GM12878 (cell line): ENCODE data around the gene MYO1E. TPM values are rescaled to one million over a fixed set of nuclear protein-coding genes. Genes with fewer than 3 reads are reported as not detected.

Source experiments
- ATAC-seq: fragments of 200-7000 bp; cut with Tn5 transposase; 3 replicates; pipeline ENCODE4 v1.9.1; 2020; ENCODE audit warnings: mild to moderate bottlenecking, moderate library complexity
- BruUV-seq: library from RNA; stranded (reverse); fragments of 400-500 nt; replicated peaks from 2 replicates; lab custom pipeline; 2021; lab: Mats Ljungman, UMichigan
- CTCF ChIA-PET: fragments of 300-600 bp; sonication (Branson Sonifier 250); formaldehyde crosslinking; extraction: SDS; loops from one replicate; lab custom pipeline; 2021; ENCODE audit warnings: inconsistent platforms; lab: Yijun Ruan, JAX
- POLR2A ChIA-PET: fragments of 350-600 bp; formaldehyde crosslinking; extraction: SDS; loops from one replicate; lab custom pipeline; 2021; ENCODE audit warnings: inconsistent platforms; lab: Charles Lee
- RAD21 ChIA-PET: fragments of 300-600 bp; sonication (Branson Sonifier 250); formaldehyde crosslinking; loops from one replicate; lab custom pipeline; 2023; ENCODE audit warnings: antibody characterized with exemption; ENCODE audit not compliant: unreplicated experiment; lab: Charles Lee
- SMC1A ChIA-PET: fragments of 300-600 bp; sonication (Branson Sonifier 250); formaldehyde crosslinking; loops from one replicate; lab custom pipeline; 2023; ENCODE audit not compliant: unreplicated experiment, uncharacterized antibody; lab: Charles Lee
- DNase-seq: peaks from one replicate; pipeline ENCODE4 v3.0.0-alpha.2; 2011; ENCODE audit warnings: low read depth, low spot score
- FAIRE-seq: peaks from 3 replicates; lab custom pipeline; 2011; peaks lifted over from hg19 to GRCh38; lab: Jason Lieb, UNC
- H2AFZ ChIP-seq: 2 replicates; pipeline ENCODE4 v1.6.0; 2011; ENCODE audit warnings: low read depth, low read length, control low read depth; ENCODE audit not compliant: control insufficient read depth
- H3K27ac ChIP-seq: 2 replicates; pipeline ENCODE4 v1.5.1; 2011; ENCODE audit warnings: control low read depth; ENCODE audit not compliant: control insufficient read depth, insufficient read depth
- H3K27me3 ChIP-seq, 2 experiments: replicated peaks in 1 of 2; 2 replicates each; pipeline versions ENCODE4 v1.6.0 to v1.6.1; 2011; ENCODE audit warnings: low read length in 1 of 2; ENCODE audit not compliant: control insufficient read depth in 2 of 2, insufficient read depth in 2 of 2
- H3K36me3 ChIP-seq, 2 experiments: 2 replicates each; pipeline ENCODE4 v1.5.1; 2011; ENCODE audit warnings: low read length in 1 of 2; ENCODE audit not compliant: control insufficient read depth in 2 of 2, insufficient read depth in 2 of 2
- H3K4me1 ChIP-seq: 2 replicates; pipeline ENCODE4 v1.6.1; 2011; ENCODE audit warnings: mild to moderate bottlenecking, low read length, moderate library complexity, mixed read lengths; ENCODE audit not compliant: control insufficient read depth, insufficient read depth
- H3K4me2 ChIP-seq: 2 replicates; pipeline ENCODE4 v1.6.0; 2011; ENCODE audit warnings: control low read depth; ENCODE audit not compliant: control insufficient read depth, insufficient read depth
- H3K4me3 ChIP-seq: fragments of 200-600 bp; sonication (generic); 2 replicates; pipeline ENCODE4 v1.5.1; 2016
- H3K79me2 ChIP-seq: 2 replicates; pipeline ENCODE4 v1.6.0; 2011; ENCODE audit warnings: low read length; ENCODE audit not compliant: control insufficient read depth, insufficient read depth
- H3K9ac ChIP-seq: 2 replicates; pipeline ENCODE4 v1.8.0; 2011; ENCODE audit warnings: low read length, control low read depth, mixed read lengths; ENCODE audit not compliant: control insufficient read depth, insufficient read depth
- H3K9me3 ChIP-seq: replicated peaks from 3 replicates; pipeline ENCODE4 v1.5.1; 2011; ENCODE audit warnings: mild to moderate bottlenecking, low read length; ENCODE audit not compliant: control insufficient read depth, insufficient read depth
- H4K20me1 ChIP-seq: 2 replicates; pipeline ENCODE4 v1.6.0; 2011; ENCODE audit not compliant: control insufficient read depth, insufficient read depth
- ATF2 ChIP-seq: IDR thresholded peaks from 2 replicates; pipeline ENCODE4 v1.6.1; 2012; ENCODE audit warnings: low read length, inconsistent platforms
- ATF3 ChIP-seq: IDR thresholded peaks from 2 replicates; pipeline ENCODE4 v1.6.1; 2011; ENCODE audit warnings: low read depth, mild to moderate bottlenecking, low read length, moderate library complexity, borderline replicate concordance; ENCODE audit errors: extremely low read depth
- CEBPZ ChIP-seq: fragments of 150-350 bp; IDR thresholded peaks from 2 replicates; pipeline ENCODE4 v1.6.1; 2016; ENCODE audit warnings: low read depth, low read length
- CHD4 ChIP-seq: fragments of 200-600 bp; sonication (generic); IDR thresholded peaks from 2 replicates; pipeline ENCODE4 v1.6.1; 2016; ENCODE audit warnings: mild to moderate bottlenecking
- IKZF1 ChIP-seq: fragments of 450-650 bp; conservative IDR thresholded peaks from 2 replicates; pipeline ENCODE4 v1.6.1; 2017; ENCODE audit warnings: antibody characterized with exemption, mild to moderate bottlenecking
- MEF2A ChIP-seq: IDR thresholded peaks from 2 replicates; pipeline ENCODE4 v1.6.1; 2011; ENCODE audit warnings: low read depth, mild to moderate bottlenecking, low read length, moderate library complexity; ENCODE audit not compliant: insufficient read depth
- NR2F1 ChIP-seq: fragments of 450-650 bp; conservative IDR thresholded peaks from 2 replicates; pipeline ENCODE4 v1.6.1; 2017; ENCODE audit warnings: mild to moderate bottlenecking
- RELB ChIP-seq: fragments of 450-650 bp; IDR thresholded peaks from 2 replicates; pipeline ENCODE4 v1.6.1; 2017; ENCODE audit warnings: low read depth, mild to moderate bottlenecking, moderate library complexity
- REST ChIP-seq: IDR thresholded peaks from 2 replicates; pipeline ENCODE4 v1.6.1; 2012; ENCODE audit warnings: mild to moderate bottlenecking, low read depth, low read length
- WGBS: methylation state at CpG from one replicate; pipeline ENCODE4 v1.1.6; 2016; ENCODE audit warnings: low lambda C conversion rate; ENCODE audit not compliant: insufficient replicate concordance, insufficient coverage; ENCODE audit errors: missing lambda C conversion rate; 5-methylcytosine and 5-hydroxymethylcytosine counted together
- in situ Hi-C: fragments of 300-500 bp; cut with MboI; formaldehyde crosslinking; loops from 9 replicates; pipeline ENCODE4 v1.14.3; 2018; ENCODE audit warnings: mixed read lengths
- intact Hi-C: fragments of 100-400 bp; cut with micrococcal nuclease; formaldehyde crosslinking; loops from one replicate; pipeline ENCODE4 v1.14.2; 2022; ENCODE audit not compliant: unreplicated experiment
- polyA plus RNA-seq, 11 experiments: library from polyadenylated mRNA; depleted of rRNA in 4 of 11; unstranded in 6 of 11; stranded (reverse) in 5 of 11; fragments of >200 nt; fragmentation: Nextera tagmentation in 4 of 11; fragmentation: Illumina TruSeq in 1 of 11; extraction: Ambion mirVana in 4 of 11; extraction: Trizol in 1 of 11; gene quantifications; 1 replicate in 1 of 11; 2 replicates in 10 of 11; pipeline versions ENCODE4 v1.2.1 to v1.2.3, GENCODE V29; 2011 to 2016; ENCODE audit warnings: inconsistent platforms in 2 of 11, missing spikeins in 2 of 11, low read depth in 1 of 11
- total RNA-seq, 4 experiments: library from RNA; depleted of rRNA in 3 of 4; stranded (reverse); fragments of >200 nt in 3 of 4; fragmentation: Illumina TruSeq in 1 of 4; extraction: Trizol in 1 of 4; gene quantifications; 2 replicates each; pipeline versions ENCODE4 v1.2.1 to v1.2.3, GENCODE V29; 2013 to 2021

MYO1E gene
- total and polyA plus RNA-seq, 10 of the 15 experiments (the other 5 are each of a cell fraction or from before 2014, with no cell fraction given) = 10.3 to 266 (median 64.9) TPM

GRCh38 chr15:59289574-59289973 lies 83.1 kb downstream of the MYO1E start (continued):
- TF ChIP-seq ATF3 (no peak), CHD4 (no peak), MEF2A (no peak), ATF2 (no peak)

GRCh38 chr15:59283717-59284391 lies 88.8 kb downstream of the MYO1E start:
- no peaks in the 10 kb centered on the region for H3K27me3 ChIP-seq
- ChIA-PET RAD21 (interaction anchor here (1.1 kb wide), 1 partner anchor 28 kb away, joined by 3 read pairs; no protein-coding TSS in a partner anchor), SMC1A (interaction anchor here (0.6 to 1.7 kb wide), 5 partner anchors 10 to 1264 kb away, joined by 3 to 4 read pairs (median 3); no protein-coding TSS in a partner anchor), CTCF (interaction anchor here (0.9 to 1.7 kb wide), 3 partner anchors 10 to 36 kb away, joined by 3 read pairs; no protein-coding TSS in a partner anchor), POLR2A (interaction anchor here (0.8 to 0.9 kb wide), 2 partner anchors 9 to 10 kb away, joined by 3 read pairs; no protein-coding TSS in a partner anchor)
- BruUV-seq = no TSS peak
- H3K9ac ChIP-seq = no peak overlapping the region
- H3K27ac ChIP-seq = no peak overlapping the region
- H3K79me2 ChIP-seq = peaks cover 76% of the 10 kb centered on the region
- in situ Hi-C loops = no loop called here
- H3K4me3 ChIP-seq = no peak overlapping the region
- no peaks in the 10 kb centered on the region for H4K20me1 ChIP-seq
- no peak overlapping the region for H3K4me2 ChIP-seq
- H2AFZ ChIP-seq = no peak overlapping the region
- no peaks in the 10 kb centered on the region for H3K4me1 ChIP-seq
- FAIRE-seq = no peak
- no peak; the same call in 2 of the 3 replicates for ATAC-seq
- WGBS = 75% methylated on average over 7 of the region's 7 CpGs
- no peaks in the 10 kb centered on the region for H3K9me3 ChIP-seq
- peaks cover 0 to 1% of the 10 kb centered on the region in 2 experiments; a peak in 2 of 4 replicates for H3K36me3 ChIP-seq
- DNase-seq = no peak
- intact Hi-C loops = no loop called here
- TF ChIP-seq IKZF1 (no peak), REST (no peak), NR2F1 (no peak), CEBPZ (no peak), RELB (no peak)
